ENCODE measurements around the gene APBA2. TPM values are rescaled to one million over a fixed set of nuclear protein-coding genes. Genes with fewer than 3 reads are reported as not detected.

APBA2 gene
- total RNA-seq, 1 experiment from 2014 or later: 11.2 TPM

DNA sequence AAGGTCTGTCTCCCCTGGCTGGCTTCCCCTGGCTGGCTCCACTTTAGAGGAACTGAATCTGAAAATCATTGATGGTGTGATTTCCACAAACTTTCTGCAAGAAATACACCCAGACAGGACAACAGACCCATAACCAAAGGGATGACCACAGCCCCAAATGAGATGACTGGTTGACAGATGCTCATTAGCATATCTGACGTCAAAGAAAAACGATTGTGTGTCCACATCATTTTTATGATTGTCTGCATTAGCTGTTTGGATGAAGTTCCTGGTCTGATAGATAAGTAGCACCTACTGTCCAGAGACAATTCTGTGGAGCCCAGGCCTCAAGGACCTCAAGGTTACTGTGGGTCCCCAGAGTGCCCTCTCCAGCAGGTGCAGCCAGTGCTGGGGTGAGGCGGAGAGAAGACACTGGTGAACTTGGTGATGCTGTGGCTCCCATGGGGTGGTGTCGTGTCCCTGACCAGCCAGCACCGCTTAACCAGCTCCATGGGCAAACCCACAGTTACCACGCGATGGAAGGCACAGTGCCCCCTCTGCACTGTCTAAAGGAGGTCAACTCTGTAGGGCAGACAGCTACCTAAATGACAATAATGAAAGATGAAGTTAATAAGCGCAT lies 256.5 kb downstream of the APBA2 start:
- TF ChIP-seq PRRX2 (CRISPR knock-in tag; IDR thresholded peaks at IDR 0.05): no peak
- no peak for TF ChIP-seq ESRRA (CRISPR knock-in tag; IDR thresholded peaks at IDR 0.05; ENCODE audit: borderline replicate concordance)
- TF ChIP-seq, protein P1, sequence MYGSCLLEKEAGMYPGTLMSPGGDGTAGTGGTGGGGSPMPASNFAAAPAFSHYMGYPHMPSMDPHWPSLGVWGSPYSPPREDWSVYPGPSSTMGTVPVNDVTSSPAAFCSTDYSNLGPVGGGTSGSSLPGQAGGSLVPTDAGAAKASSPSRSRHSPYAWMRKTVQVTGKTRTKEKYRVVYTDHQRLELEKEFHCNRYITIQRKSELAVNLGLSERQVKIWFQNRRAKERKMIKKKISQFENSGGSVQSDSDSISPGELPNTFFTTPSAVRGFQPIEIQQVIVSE (CRISPR knock-in tag; IDR thresholded peaks at IDR 0.05; ENCODE audit: borderline replicate concordance): no peak
- TF ChIP-seq FOXJ3 (CRISPR knock-in tag; IDR thresholded peaks at IDR 0.05; ENCODE audit: borderline replicate concordance): no peak
- TF ChIP-seq MXD4 (CRISPR knock-in tag; IDR thresholded peaks at IDR 0.05; ENCODE audit: borderline replicate concordance): no peak
- TF ChIP-seq, protein P2, sequence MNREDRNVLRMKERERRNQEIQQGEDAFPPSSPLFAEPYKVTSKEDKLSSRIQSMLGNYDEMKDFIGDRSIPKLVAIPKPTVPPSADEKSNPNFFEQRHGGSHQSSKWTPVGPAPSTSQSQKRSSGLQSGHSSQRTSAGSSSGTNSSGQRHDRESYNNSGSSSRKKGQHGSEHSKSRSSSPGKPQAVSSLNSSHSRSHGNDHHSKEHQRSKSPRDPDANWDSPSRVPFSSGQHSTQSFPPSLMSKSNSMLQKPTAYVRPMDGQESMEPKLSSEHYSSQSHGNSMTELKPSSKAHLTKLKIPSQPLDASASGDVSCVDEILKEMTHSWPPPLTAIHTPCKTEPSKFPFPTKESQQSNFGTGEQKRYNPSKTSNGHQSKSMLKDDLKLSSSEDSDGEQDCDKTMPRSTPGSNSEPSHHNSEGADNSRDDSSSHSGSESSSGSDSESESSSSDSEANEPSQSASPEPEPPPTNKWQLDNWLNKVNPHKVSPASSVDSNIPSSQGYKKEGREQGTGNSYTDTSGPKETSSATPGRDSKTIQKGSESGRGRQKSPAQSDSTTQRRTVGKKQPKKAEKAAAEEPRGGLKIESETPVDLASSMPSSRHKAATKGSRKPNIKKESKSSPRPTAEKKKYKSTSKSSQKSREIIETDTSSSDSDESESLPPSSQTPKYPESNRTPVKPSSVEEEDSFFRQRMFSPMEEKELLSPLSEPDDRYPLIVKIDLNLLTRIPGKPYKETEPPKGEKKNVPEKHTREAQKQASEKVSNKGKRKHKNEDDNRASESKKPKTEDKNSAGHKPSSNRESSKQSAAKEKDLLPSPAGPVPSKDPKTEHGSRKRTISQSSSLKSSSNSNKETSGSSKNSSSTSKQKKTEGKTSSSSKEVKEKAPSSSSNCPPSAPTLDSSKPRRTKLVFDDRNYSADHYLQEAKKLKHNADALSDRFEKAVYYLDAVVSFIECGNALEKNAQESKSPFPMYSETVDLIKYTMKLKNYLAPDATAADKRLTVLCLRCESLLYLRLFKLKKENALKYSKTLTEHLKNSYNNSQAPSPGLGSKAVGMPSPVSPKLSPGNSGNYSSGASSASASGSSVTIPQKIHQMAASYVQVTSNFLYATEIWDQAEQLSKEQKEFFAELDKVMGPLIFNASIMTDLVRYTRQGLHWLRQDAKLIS (CRISPR knock-in tag; IDR thresholded peaks at IDR 0.05; ENCODE audit: borderline replicate concordance): no peak
- no peak for TF ChIP-seq TEAD1 (CRISPR knock-in tag; IDR thresholded peaks at IDR 0.05)
- TF ChIP-seq MAX (CRISPR knock-in tag; IDR thresholded peaks at IDR 0.05): no peak
- no peak for TF ChIP-seq ZNF396 (CRISPR knock-in tag; IDR thresholded peaks at IDR 0.05; ENCODE audit: borderline replicate concordance)
- TF ChIP-seq AR (CRISPR knock-in tag; IDR thresholded peaks at IDR 0.05): no peak
- no peak for TF ChIP-seq ATF6 (CRISPR knock-in tag; IDR thresholded peaks at IDR 0.05)
- TF ChIP-seq JUN (CRISPR knock-in tag; IDR thresholded peaks at IDR 0.05): no peak
- TF ChIP-seq, protein P3, sequence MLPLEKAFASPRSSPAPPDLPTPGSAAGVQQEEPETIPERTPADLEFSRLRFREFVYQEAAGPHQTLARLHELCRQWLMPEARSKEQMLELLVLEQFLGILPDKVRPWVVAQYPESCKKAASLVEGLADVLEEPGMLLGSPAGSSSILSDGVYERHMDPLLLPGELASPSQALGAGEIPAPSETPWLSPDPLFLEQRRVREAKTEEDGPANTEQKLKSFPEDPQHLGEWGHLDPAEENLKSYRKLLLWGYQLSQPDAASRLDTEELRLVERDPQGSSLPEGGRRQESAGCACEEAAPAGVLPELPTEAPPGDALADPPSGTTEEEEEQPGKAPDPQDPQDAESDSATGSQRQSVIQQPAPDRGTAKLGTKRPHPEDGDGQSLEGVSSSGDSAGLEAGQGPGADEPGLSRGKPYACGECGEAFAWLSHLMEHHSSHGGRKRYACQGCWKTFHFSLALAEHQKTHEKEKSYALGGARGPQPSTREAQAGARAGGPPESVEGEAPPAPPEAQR (CRISPR knock-in tag; IDR thresholded peaks at IDR 0.05): no peak
- no peak for TF ChIP-seq ZNF138 (CRISPR knock-in tag; conservative IDR thresholded peaks at IDR 0.05)
- TF ChIP-seq, protein P4, sequence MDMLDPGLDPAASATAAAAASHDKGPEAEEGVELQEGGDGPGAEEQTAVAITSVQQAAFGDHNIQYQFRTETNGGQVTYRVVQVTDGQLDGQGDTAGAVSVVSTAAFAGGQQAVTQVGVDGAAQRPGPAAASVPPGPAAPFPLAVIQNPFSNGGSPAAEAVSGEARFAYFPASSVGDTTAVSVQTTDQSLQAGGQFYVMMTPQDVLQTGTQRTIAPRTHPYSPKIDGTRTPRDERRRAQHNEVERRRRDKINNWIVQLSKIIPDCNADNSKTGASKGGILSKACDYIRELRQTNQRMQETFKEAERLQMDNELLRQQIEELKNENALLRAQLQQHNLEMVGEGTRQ (CRISPR knock-in tag; IDR thresholded peaks at IDR 0.05): no peak
- no peak for TF ChIP-seq ZMAT4 (CRISPR knock-in tag; IDR thresholded peaks at IDR 0.05)
- no peak for TF ChIP-seq NFATC4 (CRISPR knock-in tag; IDR thresholded peaks at IDR 0.05)
- no peak for TF ChIP-seq RORB (CRISPR knock-in tag; IDR thresholded peaks at IDR 0.05)
- no peak for TF ChIP-seq ZNF317 (CRISPR knock-in tag; IDR thresholded peaks at IDR 0.05; ENCODE audit: borderline replicate concordance, low read depth)
- TF ChIP-seq ELF4 (CRISPR knock-in tag; IDR thresholded peaks at IDR 0.05; ENCODE audit: low read depth): no peak
- ChIA-PET CTCF (interaction anchor here (1.2 to 3.7 kb wide), 4 partner anchors 17 to 427 kb away, joined by 5 to 70 read pairs (median 48); no protein-coding TSS in a partner anchor), POLR2A (interaction anchor here (0.7 kb wide), 1 partner anchor 7 kb away, joined by 3 read pairs; no protein-coding TSS in a partner anchor)
- Mint-ChIP-seq H3K9me3 (no peaks in the 10 kb centered on the region), H3K4me3 (no peak overlapping the region), H3K27me3 (ENCODE audit: low read depth) (no peaks in the 10 kb centered on the region), H3K4me1 (peaks cover 28% of the 10 kb centered on the region), H3K27ac (no peak overlapping the region), H3K36me3 (no peaks in the 10 kb centered on the region)
- DNase-seq (ENCODE audit: low spot score) (no peak), ATAC-seq (no peak)
